Measurements from ENCODE around the gene GMFB. TPM values are rescaled to one million over a fixed set of nuclear protein-coding genes. Genes with fewer than 3 reads are reported as not detected.
"Not testable (repeated sequence)": the region's sequence is repeated elsewhere in the genome, so short reads cannot be mapped to it uniquely, and the experiment has no call there.

Gene GMFB
- polyA plus RNA-seq, 4 donors, result 84.7 to 112 (median 99.9) TPM

DNA sequence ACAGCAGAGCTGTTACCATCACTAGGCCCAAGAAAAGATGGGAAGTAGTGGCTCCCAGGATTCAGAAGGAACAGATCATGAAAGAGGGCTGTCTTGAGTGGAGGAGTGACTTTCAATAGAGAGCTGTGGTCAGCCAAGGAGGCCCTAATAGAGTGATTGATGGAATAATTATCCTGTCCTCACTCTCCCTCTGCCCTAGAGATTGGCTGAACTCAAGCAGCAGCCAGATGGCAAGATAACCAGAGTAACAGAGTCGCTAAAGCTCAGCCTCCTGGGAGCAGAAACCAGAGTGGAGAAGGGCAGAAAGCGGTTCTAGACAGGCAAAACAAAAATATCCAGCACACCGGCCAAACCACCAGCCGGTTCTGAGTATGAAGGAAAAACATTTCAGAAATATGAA is 23.1 kb downstream of the GMFB start:
- DNase-seq (ENCODE audit: low read depth in 4 of 4, low spot score in 3 of 4), result no peak

DNA sequence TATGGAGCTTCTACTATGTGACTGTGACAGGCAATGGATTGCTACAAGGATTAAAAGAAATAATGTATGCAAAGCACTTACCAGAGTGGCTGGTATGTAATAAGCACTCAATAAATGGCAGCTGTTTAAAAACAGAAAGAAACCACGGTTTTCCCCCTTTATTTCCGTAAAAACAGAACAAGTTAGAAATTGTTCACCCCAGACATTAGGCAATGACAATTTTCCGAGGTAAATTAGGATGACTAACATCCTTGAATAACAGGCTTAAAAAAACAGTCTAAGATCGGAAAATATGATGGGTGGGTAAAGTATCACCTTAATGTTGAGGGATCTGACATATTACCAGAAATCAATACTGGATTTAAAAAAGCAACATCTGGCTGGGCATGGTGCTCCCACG is 26.7 kb downstream of the GMFB start:
- no peak for DNase-seq (ENCODE audit: low read depth in 4 of 4, low spot score in 3 of 4)

DNA sequence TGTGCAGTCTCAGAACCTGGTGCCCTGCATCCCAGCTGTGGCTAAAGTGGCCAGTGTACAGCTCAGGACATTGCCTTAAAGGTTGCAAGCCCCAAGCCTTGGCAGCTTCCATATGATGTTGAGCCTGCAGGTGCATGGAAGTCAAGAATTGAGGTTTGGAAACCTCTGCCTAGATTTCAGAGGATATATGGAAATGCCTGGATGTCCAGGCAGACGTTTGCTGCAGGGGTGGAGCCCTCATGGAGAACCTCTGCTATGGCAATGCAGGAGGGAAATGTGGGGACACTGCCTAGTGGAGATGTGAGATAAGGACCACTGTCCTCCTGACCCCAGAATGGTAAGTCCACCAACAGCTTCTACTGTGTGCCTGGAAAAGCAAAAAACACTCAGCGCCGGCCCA is 29.7 kb downstream of the GMFB start:
- no peak for DNase-seq (ENCODE audit: low read depth in 4 of 4, low spot score in 3 of 4)

DNA sequence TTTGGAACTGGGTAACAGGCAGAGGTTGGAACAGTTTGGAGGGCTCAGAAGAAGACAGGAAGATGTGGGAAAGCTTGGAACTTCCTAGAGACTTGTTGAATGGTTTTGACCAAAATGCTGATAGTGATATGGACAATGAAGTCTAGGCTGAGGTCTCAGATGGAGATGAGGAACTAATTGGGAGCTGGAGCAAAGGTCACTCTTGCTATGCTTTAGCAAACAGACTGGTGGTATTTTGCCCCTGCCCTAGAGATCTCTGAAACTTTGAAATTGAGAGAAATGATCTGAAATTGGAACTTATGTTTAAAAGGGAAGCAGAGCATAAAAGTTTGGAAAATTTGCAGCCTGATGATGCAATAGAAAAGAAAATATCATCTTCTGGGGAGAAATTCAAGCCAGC is 30.2 kb downstream of the GMFB start:
- DNase-seq (ENCODE audit: low read depth in 4 of 4, low spot score in 3 of 4), result not testable (repeated sequence)

DNA sequence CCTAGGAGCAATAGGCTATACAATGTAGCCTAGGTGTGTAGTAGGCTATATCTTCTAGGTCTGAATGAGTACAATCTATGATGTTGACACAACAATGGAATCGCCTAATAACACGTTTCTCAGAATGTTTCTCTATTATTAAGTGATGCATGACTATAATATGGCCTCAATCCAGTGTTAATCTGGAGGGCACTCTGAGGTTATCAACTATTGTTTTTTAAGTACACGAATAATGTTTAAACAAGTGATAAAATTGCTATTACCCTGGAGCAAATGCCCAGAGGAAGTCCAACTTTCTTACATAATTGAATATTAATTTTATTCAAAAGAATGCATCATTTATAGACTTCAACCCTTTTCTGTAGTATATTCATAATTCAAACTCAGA is 31.2 kb downstream of the GMFB start:
- DNase-seq (ENCODE audit: low read depth in 4 of 4, low spot score in 3 of 4), result no peak

DNA sequence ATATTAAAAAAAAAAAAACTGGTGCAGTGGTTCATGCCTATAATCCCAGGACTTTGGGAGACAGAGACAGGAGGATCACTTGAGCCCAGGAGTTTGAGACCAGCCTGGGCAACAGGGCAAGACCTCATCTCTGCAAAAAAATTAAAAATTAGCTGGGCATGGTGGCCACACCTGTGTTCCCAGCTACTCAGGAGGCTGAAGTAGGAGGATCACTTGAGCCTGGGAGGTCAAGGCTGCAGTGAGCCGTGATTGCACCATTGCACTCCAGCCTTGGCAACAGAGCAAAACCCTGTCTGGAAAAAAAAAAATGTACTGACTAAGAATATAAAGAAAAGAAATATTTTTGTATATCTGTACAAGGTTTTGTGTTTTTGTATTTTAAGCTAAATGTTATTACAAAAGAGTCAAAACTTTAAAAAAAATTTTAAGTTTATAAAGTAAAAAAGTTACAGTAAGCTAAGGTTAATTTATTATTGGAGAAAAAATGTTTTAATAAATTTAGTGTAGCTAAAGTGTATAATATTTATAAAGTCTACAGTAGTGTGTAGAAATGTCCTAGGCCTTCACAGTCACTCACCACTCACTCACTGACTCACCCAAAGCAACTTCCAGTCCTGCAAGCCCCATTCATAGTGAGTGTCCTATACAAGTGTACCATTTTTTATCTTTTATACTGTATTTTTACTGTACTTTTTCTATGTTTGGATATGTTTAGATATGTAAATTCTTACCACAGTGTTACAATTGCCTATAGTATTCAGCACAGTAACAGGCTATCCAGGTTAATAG is 31.8 kb downstream of the GMFB start:
- DNase-seq (ENCODE audit: low read depth in 4 of 4, low spot score in 3 of 4), result not testable (repeated sequence)

DNA sequence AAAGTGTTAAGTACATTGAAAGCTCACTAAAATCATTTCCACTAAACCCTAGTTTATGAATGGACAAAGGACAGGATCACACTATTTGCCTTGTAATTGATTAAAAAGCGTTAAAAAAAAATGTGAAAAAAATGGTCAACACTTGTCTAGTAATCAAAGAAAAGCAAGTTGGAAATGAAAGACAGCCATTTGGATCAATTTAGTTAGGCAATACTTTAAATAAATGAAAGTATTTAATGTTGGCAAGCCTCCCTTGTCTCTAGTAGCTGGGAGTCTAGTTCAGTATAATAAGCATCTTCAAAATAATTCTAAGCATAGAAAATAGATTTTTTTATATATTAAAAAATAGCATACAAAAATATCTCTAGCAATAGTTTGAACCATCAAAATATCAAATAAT is 33.4 kb downstream of the GMFB start:
- DNase-seq (ENCODE audit: low read depth in 4 of 4, low spot score in 3 of 4), result no peak

DNA sequence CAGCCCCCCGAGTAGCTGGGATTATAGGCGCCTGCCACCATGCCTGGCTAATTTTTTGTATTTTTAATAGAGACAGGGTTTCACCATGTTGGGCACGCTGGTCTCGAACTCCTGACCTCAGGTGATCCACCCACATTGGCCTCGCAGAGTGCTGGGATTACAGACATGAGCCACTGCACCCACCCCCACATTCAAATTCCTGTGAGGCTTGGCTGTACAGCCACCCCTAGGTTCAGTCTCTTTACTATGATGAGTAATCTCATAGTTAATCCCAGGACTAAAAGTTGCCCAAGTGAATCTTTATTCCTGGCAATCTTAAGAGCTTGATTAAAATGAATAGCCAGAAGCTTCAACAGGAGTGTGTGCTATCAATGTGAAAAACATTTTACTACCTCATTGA is 34.8 kb downstream of the GMFB start:
- not testable (repeated sequence) for DNase-seq (ENCODE audit: low read depth in 4 of 4, low spot score in 3 of 4)

DNA sequence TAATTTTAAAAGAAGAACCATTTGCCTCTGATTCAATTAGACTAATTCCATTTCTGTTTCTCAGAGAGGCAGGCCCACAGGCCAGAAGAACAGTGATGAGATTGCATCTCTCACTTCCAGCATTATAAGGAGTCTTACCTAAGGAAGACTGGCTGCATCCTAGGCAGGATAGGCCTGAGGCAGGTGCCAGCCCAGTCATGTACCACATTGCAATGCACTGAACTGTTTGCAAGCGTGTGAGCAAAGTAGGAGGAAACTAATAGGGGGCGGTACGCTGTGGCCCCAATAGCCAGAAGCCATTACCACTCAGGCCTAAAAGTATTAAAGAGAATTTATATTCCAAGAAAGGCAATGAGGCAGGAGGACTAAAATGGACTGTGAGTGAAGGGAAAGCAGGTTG is 35.5 kb downstream of the GMFB start:
- no peak for DNase-seq (ENCODE audit: low read depth in 4 of 4, low spot score in 3 of 4)

DNA sequence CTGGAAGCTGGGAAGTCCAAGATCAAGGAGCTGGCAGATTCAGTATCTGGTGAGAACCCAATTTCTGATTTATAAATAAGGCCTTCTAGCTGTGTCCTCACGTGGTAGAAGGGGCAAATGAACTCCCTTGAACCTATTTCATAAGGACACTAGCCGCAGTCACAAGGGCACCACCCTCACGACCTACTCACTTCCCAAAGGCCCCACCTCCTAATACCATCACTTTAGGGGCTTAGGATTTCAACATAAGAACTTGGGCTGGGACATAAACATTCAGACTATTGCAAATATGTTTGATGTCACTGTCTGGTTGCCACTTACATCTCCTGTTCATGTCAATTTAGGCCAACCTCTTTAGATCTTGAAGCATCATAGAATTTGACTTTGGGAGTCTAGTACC is 36.8 kb downstream of the GMFB start:
- no peak for DNase-seq (ENCODE audit: low read depth in 4 of 4, low spot score in 3 of 4)

DNA sequence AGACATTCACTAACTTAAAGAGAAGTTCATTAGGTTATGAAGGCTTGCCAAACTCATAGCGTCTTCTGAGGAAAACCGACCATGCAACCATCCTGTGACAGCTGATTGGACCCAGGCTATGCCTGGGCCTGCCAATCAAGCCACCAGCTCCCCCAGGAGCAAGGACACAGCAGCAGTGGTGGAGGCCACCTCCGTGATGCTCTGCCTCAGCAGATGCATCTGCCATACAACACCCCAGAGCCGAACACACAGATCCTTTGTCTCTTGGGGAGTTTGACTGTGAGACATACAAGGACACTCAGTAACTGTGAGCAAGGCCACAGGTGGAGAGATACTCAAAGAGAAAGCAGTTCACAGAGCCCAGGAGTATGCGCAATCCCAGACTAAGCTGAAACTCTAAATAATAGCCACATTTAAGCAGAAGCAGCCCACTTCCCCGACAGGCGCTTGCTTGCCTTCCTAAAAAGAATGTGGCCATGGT is 37.6 kb downstream of the GMFB start:
- no peak for DNase-seq (ENCODE audit: low read depth in 4 of 4, low spot score in 3 of 4)

DNA sequence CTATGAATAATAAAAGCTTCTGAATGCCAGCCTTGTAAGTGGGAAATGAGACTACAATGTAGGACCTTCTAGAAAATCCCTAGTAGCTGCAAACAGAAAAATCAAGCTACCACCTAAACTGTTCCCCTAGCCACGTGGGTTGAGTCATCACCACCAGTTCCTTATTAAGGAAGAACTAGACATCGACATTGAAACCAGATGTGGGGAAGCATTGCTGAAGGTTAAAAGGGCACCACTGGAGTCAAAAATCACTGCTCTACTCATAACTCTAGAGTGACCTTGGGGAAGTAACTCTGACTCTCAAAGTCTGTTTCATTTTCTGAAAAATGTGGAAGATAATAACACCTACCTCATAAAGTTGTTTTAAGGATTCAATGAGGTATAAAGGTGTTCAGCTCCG is 38.2 kb downstream of the GMFB start:
- DNase-seq (ENCODE audit: low read depth in 4 of 4, low spot score in 3 of 4), result no peak

DNA sequence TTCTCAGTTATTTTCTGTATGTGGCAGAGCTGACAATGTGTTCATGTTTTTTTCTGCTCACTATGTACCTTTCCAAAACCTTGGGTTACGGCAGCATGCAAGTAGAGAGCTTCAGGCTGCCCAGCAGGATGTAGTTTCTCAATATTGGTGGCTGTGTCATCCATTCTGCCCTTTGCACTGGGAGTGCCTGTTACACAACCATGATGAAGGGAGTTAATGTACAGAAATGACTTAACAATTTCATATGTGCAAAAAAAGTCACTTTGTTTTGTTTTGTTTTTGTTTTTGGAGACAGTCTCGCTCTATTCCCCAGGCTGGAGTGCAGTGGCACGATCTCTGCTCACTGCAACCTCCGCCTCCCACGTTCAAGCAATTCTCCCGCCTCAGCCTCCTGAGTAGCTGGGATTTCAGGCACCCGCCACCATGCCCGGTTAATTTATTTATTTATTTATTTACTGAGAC is 41.5 kb downstream of the GMFB start:
- no peak for DNase-seq (ENCODE audit: low read depth in 4 of 4, low spot score in 3 of 4)

DNA sequence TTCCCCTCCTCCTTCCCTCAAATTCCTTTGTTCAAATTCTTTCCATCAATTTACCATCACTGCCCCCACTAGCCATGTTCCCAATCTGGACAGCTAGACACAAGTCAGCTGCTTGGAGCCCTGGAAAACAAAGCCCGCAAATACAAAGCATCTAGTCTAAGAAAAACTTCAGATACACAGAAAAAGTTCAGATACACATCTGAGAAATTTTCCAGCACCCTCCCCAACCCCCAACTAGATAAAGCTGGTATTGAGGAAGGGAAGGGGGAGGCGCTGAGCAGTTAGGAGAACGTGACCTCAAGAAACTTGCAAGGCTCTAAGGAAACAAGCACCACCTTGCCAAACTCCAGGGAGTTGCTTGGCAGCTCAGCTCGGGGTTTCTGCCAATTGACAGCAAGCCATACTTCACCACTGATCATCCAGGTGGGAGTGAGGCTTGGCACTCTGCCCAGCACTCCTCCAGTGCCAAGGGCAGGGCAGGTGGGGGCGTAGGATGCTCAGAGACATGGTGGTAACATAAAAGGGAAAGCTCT is 42.6 kb downstream of the GMFB start:
- DNase-seq (ENCODE audit: low read depth in 4 of 4, low spot score in 3 of 4), result peak; percentile 42 to 61 (median 53)

DNA sequence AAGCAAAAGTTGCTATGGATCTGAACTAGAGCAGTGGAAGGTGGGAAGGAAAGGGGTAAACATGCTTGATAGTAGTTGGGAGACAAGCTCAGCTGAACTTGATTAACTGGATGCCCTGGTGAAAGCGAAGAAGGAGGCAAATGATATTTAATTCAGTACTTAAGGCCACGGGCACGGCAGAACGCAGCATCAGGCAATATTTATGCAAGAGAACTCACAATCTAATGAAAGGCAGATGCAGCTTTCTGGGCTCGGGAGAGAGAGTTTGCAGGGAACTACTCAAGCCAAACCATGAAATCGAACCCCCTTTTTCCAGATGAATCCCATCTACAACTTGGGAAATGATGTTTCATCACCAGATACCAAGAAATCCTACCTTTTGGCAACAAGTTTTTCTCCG is 44.1 kb downstream of the GMFB start:
- no peak for DNase-seq (ENCODE audit: low read depth in 4 of 4, low spot score in 3 of 4)

DNA sequence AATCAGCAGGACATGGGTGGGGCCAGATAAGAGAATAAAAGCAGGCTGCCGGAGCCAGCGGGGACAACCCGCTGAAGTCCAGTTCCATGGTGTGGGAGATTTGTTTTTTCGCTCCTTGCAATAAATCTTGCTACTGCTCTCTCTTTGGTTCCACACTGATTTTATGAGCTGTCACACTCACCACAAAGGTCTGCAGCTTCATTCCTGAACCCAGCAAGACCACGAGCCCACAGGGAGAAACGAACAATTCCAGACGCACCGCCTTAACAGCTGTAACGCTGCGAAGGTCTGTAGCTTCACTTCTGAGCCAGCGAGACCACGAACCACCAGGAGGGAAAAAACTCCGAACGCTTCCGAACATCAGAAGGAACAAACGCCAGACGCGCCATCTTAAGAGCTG is 44.8 kb downstream of the GMFB start:
- peak in 3 of 4 donors; percentile 8 to 47 (median 29) for DNase-seq (ENCODE audit: low read depth in 4 of 4, low spot score in 3 of 4)

DNA sequence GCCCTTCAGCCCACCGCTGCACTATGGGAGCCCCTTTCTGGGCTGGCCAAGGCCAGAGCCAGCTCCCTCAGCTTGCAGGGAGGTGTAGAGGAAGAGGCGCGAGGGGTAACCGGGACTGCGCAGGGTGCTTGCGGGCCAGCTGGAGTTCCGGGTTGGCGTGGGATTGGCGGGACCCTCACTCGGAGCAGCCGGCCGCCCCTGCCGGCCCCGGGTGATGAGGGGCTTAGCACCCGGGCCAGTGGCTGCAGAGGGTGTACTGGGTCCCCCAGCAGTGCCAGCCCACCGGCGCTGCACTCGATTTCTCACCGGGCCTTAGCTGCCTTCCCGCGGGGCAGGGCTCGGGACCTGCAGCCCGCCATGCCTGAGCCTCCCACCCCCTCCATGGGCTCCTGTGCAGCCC is 45.8 kb downstream of the GMFB start:
- DNase-seq (ENCODE audit: low read depth in 4 of 4, low spot score in 3 of 4), result not testable (repeated sequence)

DNA sequence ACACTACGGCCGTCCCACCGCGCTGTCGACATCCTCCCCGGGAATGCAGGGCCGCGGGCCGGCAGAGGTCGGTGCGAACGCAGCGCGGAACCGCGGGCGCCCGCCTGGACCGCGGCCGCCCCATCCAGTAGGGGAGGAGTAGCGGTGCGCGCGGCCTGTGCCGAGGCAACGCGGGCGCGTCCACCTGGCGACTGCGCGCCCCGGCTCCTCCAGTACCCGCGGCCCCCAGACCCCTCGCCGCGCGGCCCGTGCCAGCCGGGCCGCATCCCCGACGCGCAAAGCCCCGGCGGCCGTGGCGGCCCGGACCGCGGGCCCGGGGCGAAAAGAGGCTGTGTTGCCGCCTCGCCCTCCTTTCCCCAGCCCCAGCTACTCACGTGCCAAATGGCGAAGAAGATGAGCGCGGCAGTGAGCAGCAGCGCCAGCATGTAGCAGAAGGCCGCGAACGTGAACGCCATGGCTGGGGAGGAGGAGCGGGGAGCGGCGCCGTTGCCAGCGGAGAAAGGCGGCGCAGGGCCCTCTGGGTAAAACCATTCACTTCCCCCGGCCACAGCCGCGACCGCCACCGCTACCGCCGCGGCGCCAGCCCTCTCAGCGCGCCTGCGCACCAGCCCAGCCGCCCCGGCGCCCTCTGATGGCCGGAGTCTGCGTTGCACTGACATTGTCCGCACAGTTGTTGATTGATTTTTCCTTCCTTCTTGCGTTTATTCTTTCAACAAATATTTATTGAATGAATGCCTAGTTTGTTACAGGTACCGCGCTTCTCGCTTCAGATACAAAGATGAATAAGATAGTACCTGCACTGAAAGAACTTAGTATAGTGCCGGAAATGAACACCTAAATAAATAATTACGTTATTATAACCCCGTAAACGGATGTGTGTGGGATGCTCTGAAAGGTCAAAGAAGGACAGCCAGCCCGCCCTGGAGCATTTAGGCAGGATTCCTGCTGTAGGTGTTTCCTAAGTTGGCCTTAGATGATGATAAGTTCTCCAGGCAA is 47.6 kb downstream of the GMFB start, which contains the start of gene CNIH1:
Gene CNIH1, minus strand, starts transcription at position 502 of the 996 bp plus-strand sequence. Its CDS starts 47 bp downstream, at position 455.
- peak; percentile 81 to 86 (median 82) for DNase-seq (ENCODE audit: low read depth in 4 of 4, low spot score in 3 of 4)

DNA sequence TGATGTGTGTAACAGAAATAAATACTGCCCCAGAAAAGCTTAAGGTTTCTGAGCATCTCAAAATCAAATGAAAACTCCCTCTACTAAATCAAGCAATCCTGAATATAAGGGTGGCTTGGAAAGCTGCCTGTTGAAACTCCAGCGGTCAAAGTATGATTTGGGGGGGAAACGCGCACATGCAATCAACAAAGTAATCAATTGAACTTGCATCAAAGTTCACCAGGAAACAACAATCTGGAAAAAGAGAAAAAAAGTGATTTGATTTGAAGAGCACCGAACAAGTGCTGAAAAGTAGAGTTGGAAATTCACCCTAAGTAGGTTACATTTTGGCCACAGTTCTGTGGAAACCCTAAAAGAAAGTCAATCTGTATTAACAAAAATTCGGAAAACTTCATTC is 48.3 kb downstream of the GMFB start:
- DNase-seq (ENCODE audit: low read depth in 4 of 4, low spot score in 3 of 4), result no peak

DNA sequence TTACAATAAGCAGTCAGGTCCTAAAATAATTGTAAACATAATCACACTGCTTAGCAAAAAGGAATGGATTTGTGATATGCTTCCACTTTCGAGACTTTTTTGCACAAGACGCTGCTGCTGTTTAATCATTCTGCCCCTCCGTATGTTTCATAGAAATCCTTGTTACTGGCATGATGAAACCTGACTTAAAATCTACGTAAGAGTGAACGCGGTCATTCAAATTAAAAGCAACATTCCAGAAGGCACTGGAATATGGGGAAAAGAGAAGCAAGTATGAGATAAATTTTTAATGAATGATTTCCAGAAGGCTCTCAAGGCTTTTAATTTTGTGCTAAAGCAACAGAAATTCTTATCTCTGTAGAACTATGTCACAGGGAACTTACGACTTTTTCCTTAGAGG is 48.7 kb downstream of the GMFB start:
- DNase-seq (ENCODE audit: low read depth in 4 of 4, low spot score in 3 of 4), result no peak

DNA sequence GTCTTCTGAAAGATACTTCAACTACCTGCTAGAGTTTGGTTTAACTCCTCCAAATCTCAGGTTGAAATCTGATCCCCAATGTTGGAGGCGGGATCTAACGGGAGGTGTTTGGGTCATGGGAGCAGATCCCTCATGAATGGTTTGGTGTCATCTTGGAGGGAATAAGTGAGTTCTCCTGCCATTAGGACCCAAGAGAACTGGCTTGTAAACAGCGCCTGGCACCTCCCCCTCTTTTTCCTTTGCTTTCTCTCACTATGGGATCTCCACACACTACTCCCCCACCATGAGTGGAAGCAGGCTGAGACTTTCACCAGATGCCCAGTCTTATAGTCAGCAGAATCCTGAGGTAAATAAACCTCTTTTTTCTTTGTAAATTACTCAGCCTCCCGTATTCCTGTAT is 50.1 kb downstream of the GMFB start:
- no peak for DNase-seq (ENCODE audit: low read depth in 4 of 4, low spot score in 3 of 4)
